Small intestine (tissue), 7 donors: ENCODE measurements around the gene NIBAN1. TPM values are rescaled to one million over a fixed set of nuclear protein-coding genes. Genes with fewer than 3 reads are reported as not detected.

Source experiments
- DNase-seq, 2 donors: peaks; one replicate each; pipeline versions ENCODE4 v3.0.0 to v3.0.0-alpha.2; 2013
- FAIRE-seq: peaks from 2 replicates; lab custom pipeline; 2012; peaks lifted over from hg19 to GRCh38; lab: Jason Lieb, UNC
- H3K27ac ChIP-seq, 3 donors: one replicate each; pipeline ENCODE4 v1.5.1; 2013; ENCODE audit warnings: low read length in 2 of 3, mild to moderate bottlenecking in 2 of 3, control low read depth in 1 of 3, inconsistent platforms in 1 of 3, low read depth in 1 of 3, moderate library complexity in 1 of 3
- H3K27me3 ChIP-seq, 3 donors: one replicate each; pipeline ENCODE4 v1.6.1; 2013; ENCODE audit warnings: low read length in 3 of 3, inconsistent platforms in 1 of 3; ENCODE audit not compliant: control insufficient read depth in 3 of 3, insufficient read depth in 3 of 3
- H3K36me3 ChIP-seq, 3 donors: one replicate each; pipeline ENCODE4 v1.6.1; 2013; ENCODE audit warnings: low read length in 3 of 3, inconsistent platforms in 1 of 3, low read depth in 1 of 3, mild to moderate bottlenecking in 1 of 3, moderate library complexity in 1 of 3; ENCODE audit not compliant: control insufficient read depth in 3 of 3, insufficient read depth in 2 of 3
- H3K4me1 ChIP-seq, 3 donors: one replicate each; pipeline ENCODE4 v1.6.1; 2013; ENCODE audit warnings: low read length in 2 of 3, inconsistent platforms in 1 of 3, low read depth in 1 of 3, mild to moderate bottlenecking in 1 of 3, moderate library complexity in 1 of 3; ENCODE audit not compliant: control insufficient read depth in 3 of 3, insufficient read depth in 2 of 3
- H3K4me3 ChIP-seq, 3 donors: one replicate each; pipeline ENCODE4 v1.5.1; 2013; ENCODE audit warnings: low read length in 3 of 3, control low read depth in 1 of 3, inconsistent platforms in 1 of 3, low read depth in 1 of 3, mild to moderate bottlenecking in 1 of 3, moderate library complexity in 1 of 3
- H3K9me3 ChIP-seq, 2 donors: one replicate each; pipeline ENCODE4 v1.6.1; 2013; ENCODE audit warnings: low read depth in 1 of 2, low read length in 1 of 2; ENCODE audit not compliant: control insufficient read depth in 2 of 2, insufficient read depth in 1 of 2
- WGBS, 3 donors: extraction: QIAGEN DNeasy Blood & Tissue Kit; methylation state at CpG; one replicate each; pipeline ENCODE4 v1.1.7; 2013; 5-methylcytosine and 5-hydroxymethylcytosine counted together
- polyA plus RNA-seq, 4 donors: library from polyadenylated mRNA; stranded (reverse) in 3 of 4; unstranded in 1 of 4; fragments of 200-250 nt in 3 of 4; fragments of 120-200 nt in 1 of 4; gene quantifications; one replicate each; pipeline versions ENCODE4 v1.2.1 to v1.2.3, GENCODE V29; 2013
- donor health status: healthy with polysubstance abuse.
- donor health status: control.
- donor health status: control.
- donor health status: Bipolar disorder and iron deficiency.
- donor health status: healthy.

NIBAN1 gene
- polyA plus RNA-seq, 4 donors: 1.1 to 8.4 (median 2.5) TPM

GRCh38 chr1:184982002-184982954 is 8.0 kb upstream of the NIBAN1 start:
- no peaks in the 10 kb centered on the region for H3K9me3 ChIP-seq
- FAIRE-seq (no peak), DNase-seq (peak; percentile 71)
- no peaks in the 10 kb centered on the region for H3K27me3 ChIP-seq
- peaks cover 0 to 2% (median 0%) of the 10 kb centered on the region in 3 donors for H3K4me1 ChIP-seq
- H3K27ac ChIP-seq: no peak overlapping the region
- H3K36me3 ChIP-seq: no peaks in the 10 kb centered on the region
- 48 to 51% (median 50%) methylated on average over 14 of the region's 14 CpGs for WGBS, 3 donors
- H3K4me3 ChIP-seq: no peak overlapping the region

- no peak overlapping the region for H3K4me3 ChIP-seq
- FAIRE-seq (no peak), DNase-seq (no peak)
- H3K9me3 ChIP-seq: no peaks in the 10 kb centered on the region
- H3K27ac ChIP-seq: no peak overlapping the region
- WGBS, 3 donors: 91 to 98% (median 91%) methylated on average over 1 of the region's 1 CpG
- H3K4me1 ChIP-seq: peaks cover 0 to 2% (median 0%) of the 10 kb centered on the region in 3 donors
- no peaks in the 10 kb centered on the region for H3K36me3 ChIP-seq
- H3K27me3 ChIP-seq: no peaks in the 10 kb centered on the region
Observed at GRCh38 chr1:184980726-184981125, 6.4 kb upstream of the NIBAN1 start.

- no peak overlapping the region for H3K4me3 ChIP-seq
- H3K27ac ChIP-seq: no peak overlapping the region
- H3K36me3 ChIP-seq: no peaks in the 10 kb centered on the region
- H3K27me3 ChIP-seq: peaks cover 0 to 22% (median 0%) of the 10 kb centered on the region in 3 donors
- no peak for FAIRE-seq
- H3K9me3 ChIP-seq: no peaks in the 10 kb centered on the region
- peaks cover 0 to 5% (median 3%) of the 10 kb centered on the region in 3 donors for H3K4me1 ChIP-seq
- DNase-seq: peak; percentile 9 to 12
- WGBS, 3 donors: 79 to 87% (median 80%) methylated on average over 6 of the region's 6 CpGs
Observed at GRCh38 chr1:184975208-184975870, 1.0 kb upstream of the NIBAN1 start.

GRCh38 chr1:184974837-184975115 is 468 bp upstream of the NIBAN1 start:
- WGBS, 3 donors: 67% methylated on average over 4 of the region's 4 CpGs
- Histone ChIP-seq H3K9me3 (no peaks in the 10 kb centered on the region), H3K27me3 (peaks cover 0 to 22% (median 0%) of the 10 kb centered on the region in 3 donors), H3K27ac (peak overlapping the region in 1 of 3 donors; percentile 67), H3K4me3 (peak overlapping the region in 1 of 3 donors; percentile 45), H3K36me3 (no peaks in the 10 kb centered on the region), H3K4me1 (peaks cover 0 to 5% (median 3%) of the 10 kb centered on the region in 3 donors)
- DNase-seq: no peak
- FAIRE-seq: no peak

GRCh38 chr1:184973272-184974055 is 844 bp downstream of the NIBAN1 start:
- FAIRE-seq: no peak
- H3K36me3 ChIP-seq: no peaks in the 10 kb centered on the region
- H3K27me3 ChIP-seq: peaks cover 0 to 25% (median 0%) of the 10 kb centered on the region in 3 donors
- H3K4me3 ChIP-seq: peak overlapping the region; percentile 40 to 82 (median 43)
- peak overlapping the region in 2 of 3 donors; percentile 5 to 67 for H3K27ac ChIP-seq
- H3K4me1 ChIP-seq: peaks cover 0 to 5% (median 3%) of the 10 kb centered on the region in 3 donors
- 1% methylated on average over 32 to 39 of the region's 39 CpGs for WGBS, 3 donors
- H3K9me3 ChIP-seq: no peaks in the 10 kb centered on the region
- peak in 1 of 2 donors; percentile 54 for DNase-seq

- peaks cover 0 to 5% (median 3%) of the 10 kb centered on the region in 3 donors for H3K4me1 ChIP-seq
- FAIRE-seq (no peak), DNase-seq (peak in 1 of 2 donors; percentile 9)
- 18 to 46% (median 20%) methylated on average over 4 of the region's 4 CpGs for WGBS, 3 donors
- no peaks in the 10 kb centered on the region for H3K36me3 ChIP-seq
- no peak overlapping the region for H3K27ac ChIP-seq
- H3K9me3 ChIP-seq: no peaks in the 10 kb centered on the region
- H3K27me3 ChIP-seq: peaks cover 0 to 25% (median 0%) of the 10 kb centered on the region in 3 donors
- H3K4me3 ChIP-seq: peak overlapping the region in 1 of 3 donors; percentile 82
Observed at GRCh38 chr1:184972315-184973055, 1.8 kb downstream of the NIBAN1 start.

- Histone ChIP-seq H3K27me3 (peaks cover 0 to 25% (median 0%) of the 10 kb centered on the region in 3 donors), H3K4me1 (peaks cover 0 to 5% (median 3%) of the 10 kb centered on the region in 3 donors), H3K36me3 (no peaks in the 10 kb centered on the region), H3K27ac (no peak overlapping the region), H3K9me3 (no peaks in the 10 kb centered on the region), H3K4me3 (no peak overlapping the region)
- WGBS, 3 donors: 83 to 94% (median 85%) methylated on average over 8 of the region's 8 CpGs
- FAIRE-seq: no peak
- DNase-seq: no peak
Observed at GRCh38 chr1:184971522-184972265, 2.6 kb downstream of the NIBAN1 start.
